ENCODE results near the gene SETD5. TPM values are rescaled to one million over a fixed set of nuclear protein-coding genes. Genes with fewer than 3 reads are reported as not detected.
A peak's percentile ranks its signal among the peaks of the same experiment; 100 is the strongest.

The SETD5 gene
- total and polyA plus RNA-seq, 8 donors = 25.5 to 78.0 (median 40.7) TPM

DNA sequence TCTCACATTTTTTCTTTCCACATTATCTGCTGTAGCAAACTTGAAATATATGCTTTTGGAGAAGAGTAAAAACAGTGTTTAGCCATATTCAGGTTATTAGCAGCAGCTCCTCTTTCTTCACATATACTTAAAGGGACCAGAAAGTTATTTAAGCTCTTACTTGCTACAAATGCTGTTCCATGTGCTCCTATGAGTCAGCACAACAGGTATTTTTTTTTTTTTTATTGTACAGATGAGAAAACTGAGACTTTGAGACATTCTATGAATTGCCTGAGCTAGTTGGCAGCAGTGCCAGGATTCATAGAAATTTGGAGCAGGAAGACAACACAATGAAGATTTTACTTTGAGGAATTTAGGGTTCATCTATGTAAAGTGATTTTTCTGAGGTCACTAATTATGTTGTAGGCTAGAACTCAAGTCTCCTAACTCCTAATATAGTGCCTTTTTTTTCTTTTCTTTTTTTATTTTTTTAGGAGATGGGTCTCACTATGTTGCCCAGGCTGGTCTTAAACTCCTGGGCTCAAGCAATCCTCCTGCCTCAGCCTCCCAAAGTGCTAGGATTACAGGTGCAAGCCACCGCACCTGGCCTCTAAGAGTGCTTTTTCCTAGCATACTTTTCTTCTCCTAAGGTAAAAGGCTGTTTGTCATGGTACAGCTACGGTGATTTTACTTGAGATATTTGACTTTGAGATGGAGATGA is 23.6 kb downstream of the SETD5 start:
- no peaks in the 10 kb centered on the region for H3K36me3 ChIP-seq
- FAIRE-seq (no peak), DNase-seq (no peak), ATAC-seq (no peak)
- no peak for TF ChIP-seq CTCF (IDR thresholded peaks at IDR 0.05)
- 72 to 76% methylated on average over 2 of the region's 2 CpGs for WGBS, 2 donors
- H3K4me1 ChIP-seq = peaks cover 11 to 51% (median 44%) of the 10 kb centered on the region in 3 donors
- no peaks in the 10 kb centered on the region for H3K27me3 ChIP-seq
- no peaks in the 10 kb centered on the region for H3K9me3 ChIP-seq
- no peak overlapping the region for H3K27ac ChIP-seq
- no peak overlapping the region for H3K4me3 ChIP-seq
- intact Hi-C loops (cut with DNase I) = no loop called here

- WGBS, 2 donors = 3% methylated on average over 5 of the region's 5 CpGs
- Histone ChIP-seq H3K4me1 (peaks cover 11 to 44% (median 36%) of the 10 kb centered on the region in 3 donors), H3K27ac (peak overlapping the region; percentile 3 to 81 (median 63)), H3K36me3 (peaks cover 0 to 13% (median 8%) of the 10 kb centered on the region in 3 donors), H3K4me3 (no peak overlapping the region), H3K27me3 (no peaks in the 10 kb centered on the region), H3K9me3 (no peaks in the 10 kb centered on the region)
- DNase-seq = peak in 4 of 6 donors; percentile 68 to 90 (median 88)
- intact Hi-C loops (cut with DNase I) = no loop called here
- peak; percentile 93 to 98 (median 96) for ATAC-seq
- peak; percentile 95 for FAIRE-seq
- peak in 2 of 4 donors; percentile 19 to 28 for TF ChIP-seq CTCF (IDR thresholded peaks at IDR 0.05)
Measured at GRCh38 chr3:9422712-9423424, 25.5 kb downstream of the SETD5 start.

- H3K27me3 ChIP-seq = no peaks in the 10 kb centered on the region
- no peaks in the 10 kb centered on the region for H3K9me3 ChIP-seq
- peaks cover 0 to 46% (median 17%) of the 10 kb centered on the region in 3 donors for H3K36me3 ChIP-seq
- DNase-seq = no peak
- intact Hi-C loops (cut with DNase I) = no loop called here
- FAIRE-seq = no peak
- no peak overlapping the region for H3K27ac ChIP-seq
- H3K4me1 ChIP-seq = peaks cover 0 to 28% (median 13%) of the 10 kb centered on the region in 3 donors
- TF ChIP-seq CTCF (IDR thresholded peaks at IDR 0.05) = no peak
- no peak for ATAC-seq
- no peak overlapping the region for H3K4me3 ChIP-seq
Measured at GRCh38 chr3:9428411-9428810, 31.0 kb downstream of the SETD5 start.

DNA sequence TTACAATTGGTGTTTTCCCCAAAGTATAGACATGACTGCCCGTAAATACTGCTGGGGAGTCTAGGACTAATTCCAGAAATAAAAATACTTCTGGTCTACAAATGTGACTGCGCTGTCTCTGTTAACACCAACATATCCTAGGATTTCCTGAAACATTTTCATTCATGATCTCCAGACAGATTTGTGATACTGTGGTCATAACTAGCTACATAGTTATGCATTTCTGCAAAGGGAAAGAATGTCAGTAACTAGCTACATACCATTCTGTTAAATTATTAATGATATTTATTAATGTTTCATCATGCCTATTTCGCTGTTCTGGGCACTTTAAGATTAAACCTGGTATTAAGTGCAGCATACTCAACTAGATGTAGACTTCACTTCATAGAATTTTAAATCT is 33.3 kb downstream of the SETD5 start:
- 71 to 72% methylated on average over 3 of the region's 3 CpGs for WGBS, 2 donors
- DNase-seq (no peak), ATAC-seq (peak in 1 of 4 donors; percentile 62), FAIRE-seq (no peak)
- H3K36me3 ChIP-seq = peaks cover 0 to 67% (median 35%) of the 10 kb centered on the region in 3 donors
- intact Hi-C loops (cut with DNase I) = no loop called here
- H3K4me3 ChIP-seq = no peak overlapping the region
- TF ChIP-seq CTCF (IDR thresholded peaks at IDR 0.05) = no peak
- no peak overlapping the region for H3K27ac ChIP-seq
- H3K4me1 ChIP-seq = peaks cover 0 to 20% (median 0%) of the 10 kb centered on the region in 3 donors
- H3K9me3 ChIP-seq = no peaks in the 10 kb centered on the region
- no peaks in the 10 kb centered on the region for H3K27me3 ChIP-seq

Measured in pancreas (tissue), 10 donors.